A549 (cell line): Measurements from ENCODE around the gene MAML2. TPM values are rescaled to one million over a fixed set of nuclear protein-coding genes. Genes with fewer than 3 reads are reported as not detected.

ENCODE experiments used
- ATAC-seq, 2 experiments: fragments of 200-7000 bp in 1 of 2; fragments of >200 bp in 1 of 2; cut with Nextera tagmentation in 1 of 2; cut with Tn5 transposase in 1 of 2; 3 replicates each; pipeline versions ENCODE4 v1.8.0 to v1.9.1; 2018 to 2020; ENCODE audit warnings: mild to moderate bottlenecking in 1 of 2, moderate library complexity in 1 of 2
- CTCF ChIA-PET: fragments of 300-600 bp; sonication (Branson Sonifier 250); formaldehyde crosslinking; extraction: SDS; loops from one replicate; lab custom pipeline; 2021; ENCODE audit warnings: antibody characterized with exemption, inconsistent platforms; lab: Yijun Ruan, JAX
- POLR2A ChIA-PET: fragments of 350-600 bp; formaldehyde crosslinking; extraction: SDS; loops from one replicate; lab custom pipeline; 2021; ENCODE audit warnings: antibody characterized with exemption, inconsistent platforms; lab: Yijun Ruan, JAX
- DNase-seq, 2 experiments: peaks; one replicate each; pipeline versions ENCODE4 v3.0.0 to v3.0.0-alpha.2; 2011 to 2016; ENCODE audit warnings: low read depth in 1 of 2, low spot score in 1 of 2
- FAIRE-seq: peaks from 2 replicates; lab custom pipeline; 2011; peaks lifted over from hg19 to GRCh38; lab: Jason Lieb, UNC
- H3K27ac ChIP-seq, 2 experiments: fragments of >200 bp; sonication (Bioruptor Twin); formaldehyde crosslinking; 3 replicates each; pipeline ENCODE4 v1.5.1; 2016 to 2017
- H3K4me1 ChIP-seq: fragments of >200 bp; sonication (Bioruptor Twin); formaldehyde crosslinking; 3 replicates; pipeline ENCODE4 v1.6.1; 2016
- H3K4me2 ChIP-seq: fragments of >200 bp; sonication (Bioruptor Twin); formaldehyde crosslinking; 3 replicates; pipeline ENCODE4 v1.6.1; 2016
- H3K4me3 ChIP-seq: fragments of >200 bp; sonication (Bioruptor Twin); formaldehyde crosslinking; 3 replicates; pipeline ENCODE4 v1.5.1; 2016
- H3K9me3 ChIP-seq: fragments of >200 bp; sonication (Bioruptor Twin); formaldehyde crosslinking; 3 replicates; pipeline ENCODE4 v1.6.1; 2016
- CHD2 ChIP-seq: fragments of 150-350 bp; IDR thresholded peaks from 2 replicates; pipeline ENCODE4 v1.6.1; 2014; ENCODE audit warnings: low read length; ENCODE audit not compliant: partially characterized antibody
- CHD4 ChIP-seq: fragments of 200-600 bp; sonication (generic); IDR thresholded peaks from 2 replicates; pipeline ENCODE4 v1.6.1; 2016; ENCODE audit warnings: antibody characterized with exemption, mild to moderate bottlenecking, borderline replicate concordance
- EHMT2 ChIP-seq: fragments of 200-600 bp; sonication (generic); IDR thresholded peaks from 2 replicates; pipeline ENCODE4 v1.6.1; 2016; ENCODE audit warnings: antibody characterized with exemption, low read depth, mild to moderate bottlenecking, moderate library complexity
- ESRRA ChIP-seq: fragments of 150-350 bp; IDR thresholded peaks from 2 replicates; pipeline ENCODE4 v1.6.1; 2014; ENCODE audit warnings: mild to moderate bottlenecking, low read length, borderline replicate concordance
- FOSB ChIP-seq: fragments of 250-450 bp; sonication (Bioruptor Pico); IDR thresholded peaks from 2 replicates; pipeline ENCODE4 v1.5.0; 2020; ENCODE audit warnings: mild to moderate bottlenecking, moderate library complexity
- GATA3 ChIP-seq: IDR thresholded peaks from 2 replicates; pipeline ENCODE4 v1.6.1; 2012; ENCODE audit warnings: borderline replicate concordance
- HES2 ChIP-seq: fragments of >200 bp; sonication (Bioruptor Twin); formaldehyde crosslinking; IDR thresholded peaks from 2 replicates; pipeline ENCODE4 v1.6.1; 2016
- HMGXB4 ChIP-seq: fragments of 250-450 bp; sonication (Bioruptor Pico); IDR thresholded peaks from 2 replicates; pipeline ENCODE4 v1.5.0; 2021; ENCODE audit warnings: mild to moderate bottlenecking, moderate library complexity, borderline replicate concordance
- HOXA7 ChIP-seq: fragments of 250-450 bp; sonication (Bioruptor Pico); IDR thresholded peaks from 2 replicates; pipeline ENCODE4 v1.5.0; 2020; ENCODE audit warnings: mild to moderate bottlenecking, moderate library complexity
- HOXB13 ChIP-seq: fragments of 250-450 bp; sonication (Bioruptor Pico); IDR thresholded peaks from 2 replicates; pipeline ENCODE4 v1.5.0; 2020; ENCODE audit warnings: low read depth, mild to moderate bottlenecking, moderate library complexity
- JUN ChIP-seq, 2 experiments: fragments of >200 bp; sonication (Bioruptor Twin); formaldehyde crosslinking; IDR thresholded peaks; 2 replicates in 1 of 2; 3 replicates in 1 of 2; pipeline ENCODE4 v1.6.1; 2016 to 2017
- MAX ChIP-seq: IDR thresholded peaks from 2 replicates; pipeline ENCODE4 v1.6.1; 2012
- RNF2 ChIP-seq: fragments of 200-600 bp; sonication (generic); IDR thresholded peaks from 2 replicates; pipeline ENCODE4 v1.6.1; 2016; ENCODE audit warnings: low read depth, mild to moderate bottlenecking, antibody characterized with exemption, moderate library complexity, borderline replicate concordance
- SMC3 ChIP-seq: fragments of >200 bp; sonication (Bioruptor Twin); formaldehyde crosslinking; IDR thresholded peaks from 3 replicates; pipeline ENCODE4 v1.6.1; 2018; ENCODE audit warnings: inconsistent platforms
- WGBS: methylation state at CpG from one replicate; pipeline ENCODE4 v1.1.6; 2017; ENCODE audit errors: missing lambda C conversion rate; 5-methylcytosine and 5-hydroxymethylcytosine counted together
- polyA plus RNA-seq, 4 experiments: library from polyadenylated mRNA; depleted of rRNA in 3 of 4; stranded (reverse); fragments of >200 nt; fragmentation: RNase III in 1 of 4; extraction: RNeasy Plus Mini Kit Qiagen cat#74134 plus additional on column Dnase treatment in 1 of 4; gene quantifications; 2 replicates in 3 of 4; 3 replicates in 1 of 4; pipeline ENCODE4 v1.2.3, GENCODE V29; 2011 to 2017
- TF ChIP-seq, protein P1 (sequence below): fragments of 200-600 bp; sonication (generic); IDR thresholded peaks from 2 replicates; pipeline ENCODE4 v1.6.1; 2016; ENCODE audit warnings: antibody characterized with exemption, mild to moderate bottlenecking, moderate library complexity
- TF ChIP-seq, protein P2 (sequence below): fragments of 450-650 bp; IDR thresholded peaks from 2 replicates; pipeline ENCODE4 v1.6.1; 2014; ENCODE audit warnings: antibody characterized with exemption

Gene MAML2
- polyA plus RNA-seq, 2 of the 4 experiments (the other 2 are of a cell fraction): 1.5 to 2.5 TPM

DNA sequence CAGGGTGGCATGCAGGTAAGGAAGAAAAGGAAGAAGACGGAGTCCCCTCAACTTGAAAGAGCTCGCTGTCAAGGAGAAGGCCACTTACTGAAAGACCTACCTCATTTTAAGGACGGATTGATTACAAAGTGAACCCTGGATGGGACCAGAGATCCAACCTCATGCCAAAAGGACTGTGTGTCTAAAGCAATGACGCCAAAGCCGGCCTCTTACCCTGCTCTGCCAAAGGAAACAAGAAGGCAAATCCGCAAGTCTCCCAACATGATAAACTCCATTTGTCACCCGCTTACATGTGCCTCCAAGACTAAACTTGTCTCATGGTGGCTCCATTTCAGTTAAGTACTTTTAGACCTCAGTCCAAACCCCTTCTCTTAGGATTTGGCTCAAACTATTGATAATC lies 270.4 kb downstream of the MAML2 start:
- no peak for FAIRE-seq
- no peak for ATAC-seq
- ChIA-PET POLR2A (no interaction called here), CTCF (no interaction called here)
- Histone ChIP-seq H3K27ac (no peak overlapping the region), H3K9me3 (no peaks in the 10 kb centered on the region), H3K4me3 (no peak overlapping the region), H3K4me2 (no peak overlapping the region), H3K4me1 (no peaks in the 10 kb centered on the region)
- WGBS: 86% methylated on average over 7 of the region's 7 CpGs
- TF ChIP-seq RNF2 (no peak), CHD2 (no peak), EHMT2 (no peak), ESRRA (no peak), HOXB13 (no peak), MAX (no peak)
- TF ChIP-seq, protein P1, sequence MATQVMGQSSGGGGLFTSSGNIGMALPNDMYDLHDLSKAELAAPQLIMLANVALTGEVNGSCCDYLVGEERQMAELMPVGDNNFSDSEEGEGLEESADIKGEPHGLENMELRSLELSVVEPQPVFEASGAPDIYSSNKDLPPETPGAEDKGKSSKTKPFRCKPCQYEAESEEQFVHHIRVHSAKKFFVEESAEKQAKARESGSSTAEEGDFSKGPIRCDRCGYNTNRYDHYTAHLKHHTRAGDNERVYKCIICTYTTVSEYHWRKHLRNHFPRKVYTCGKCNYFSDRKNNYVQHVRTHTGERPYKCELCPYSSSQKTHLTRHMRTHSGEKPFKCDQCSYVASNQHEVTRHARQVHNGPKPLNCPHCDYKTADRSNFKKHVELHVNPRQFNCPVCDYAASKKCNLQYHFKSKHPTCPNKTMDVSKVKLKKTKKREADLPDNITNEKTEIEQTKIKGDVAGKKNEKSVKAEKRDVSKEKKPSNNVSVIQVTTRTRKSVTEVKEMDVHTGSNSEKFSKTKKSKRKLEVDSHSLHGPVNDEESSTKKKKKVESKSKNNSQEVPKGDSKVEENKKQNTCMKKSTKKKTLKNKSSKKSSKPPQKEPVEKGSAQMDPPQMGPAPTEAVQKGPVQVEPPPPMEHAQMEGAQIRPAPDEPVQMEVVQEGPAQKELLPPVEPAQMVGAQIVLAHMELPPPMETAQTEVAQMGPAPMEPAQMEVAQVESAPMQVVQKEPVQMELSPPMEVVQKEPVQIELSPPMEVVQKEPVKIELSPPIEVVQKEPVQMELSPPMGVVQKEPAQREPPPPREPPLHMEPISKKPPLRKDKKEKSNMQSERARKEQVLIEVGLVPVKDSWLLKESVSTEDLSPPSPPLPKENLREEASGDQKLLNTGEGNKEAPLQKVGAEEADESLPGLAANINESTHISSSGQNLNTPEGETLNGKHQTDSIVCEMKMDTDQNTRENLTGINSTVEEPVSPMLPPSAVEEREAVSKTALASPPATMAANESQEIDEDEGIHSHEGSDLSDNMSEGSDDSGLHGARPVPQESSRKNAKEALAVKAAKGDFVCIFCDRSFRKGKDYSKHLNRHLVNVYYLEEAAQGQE: no peak
- DNase-seq: no peak

DNA sequence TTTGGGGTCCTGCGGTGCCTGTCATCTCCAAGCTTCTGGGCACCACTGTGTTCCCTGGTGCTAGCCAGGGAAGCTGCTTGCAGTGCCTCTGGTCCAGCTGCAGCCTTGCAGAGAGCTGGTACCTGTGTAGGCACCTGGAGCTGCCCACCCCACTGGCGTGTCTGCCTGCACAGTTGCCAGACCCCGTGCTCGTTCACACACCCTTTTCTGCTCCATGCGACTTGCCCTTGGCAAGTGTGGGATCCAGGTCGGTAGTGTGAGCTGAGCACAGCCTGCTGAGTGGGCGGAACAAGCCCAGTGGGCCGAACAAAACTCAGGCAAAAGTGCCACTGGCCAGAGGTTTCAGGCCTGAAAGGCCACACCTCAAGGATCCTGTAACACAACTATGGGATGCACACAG lies 272.5 kb downstream of the MAML2 start:
- CTCF ChIA-PET: interaction anchor here (0.8 to 1.5 kb wide), 3 partner anchors 11 to 272 kb away, joined by 3 to 6 read pairs (median 5); partner anchors contain the start of gene MAML2
- POLR2A ChIA-PET: no interaction called here
- 100% methylated on average over 2 of the region's 8 CpGs for WGBS
- H3K9me3 ChIP-seq: no peaks in the 10 kb centered on the region
- H3K27ac ChIP-seq: no peak overlapping the region
- ATAC-seq: no peak
- H3K4me3 ChIP-seq: no peak overlapping the region
- TF ChIP-seq ESRRA: no peak
- no peak for TF ChIP-seq HOXA7 (CRISPR knock-in tag)
- TF ChIP-seq JUN (IDR thresholded peaks at IDR 0.05): no peak
- no peak for TF ChIP-seq HES2
- H3K4me2 ChIP-seq: no peak overlapping the region
- FAIRE-seq: no peak
- H3K4me1 ChIP-seq: no peaks in the 10 kb centered on the region
- DNase-seq: no peak

GRCh38 chr11:96067160-96067559 lies 275.8 kb downstream of the MAML2 start:
- DNase-seq (no peak), FAIRE-seq (no peak), ATAC-seq (no peak)
- ChIA-PET CTCF (interaction anchor here (1.0 to 1.4 kb wide), 3 partner anchors 11 to 258 kb away, joined by 3 read pairs; no protein-coding TSS in a partner anchor), POLR2A (no interaction called here)
- TF ChIP-seq, protein P2, sequence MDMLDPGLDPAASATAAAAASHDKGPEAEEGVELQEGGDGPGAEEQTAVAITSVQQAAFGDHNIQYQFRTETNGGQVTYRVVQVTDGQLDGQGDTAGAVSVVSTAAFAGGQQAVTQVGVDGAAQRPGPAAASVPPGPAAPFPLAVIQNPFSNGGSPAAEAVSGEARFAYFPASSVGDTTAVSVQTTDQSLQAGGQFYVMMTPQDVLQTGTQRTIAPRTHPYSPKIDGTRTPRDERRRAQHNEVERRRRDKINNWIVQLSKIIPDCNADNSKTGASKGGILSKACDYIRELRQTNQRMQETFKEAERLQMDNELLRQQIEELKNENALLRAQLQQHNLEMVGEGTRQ: no peak
- TF ChIP-seq HMGXB4 (CRISPR knock-in tag) (no peak), GATA3 (no peak), CHD4 (no peak), SMC3 (no peak), FOSB (CRISPR knock-in tag) (no peak), HOXA7 (CRISPR knock-in tag) (no peak), HES2 (no peak)
- H3K9me3 ChIP-seq: no peaks in the 10 kb centered on the region
- H3K4me2 ChIP-seq: no peak overlapping the region
- H3K4me3 ChIP-seq: no peak overlapping the region
- no peak overlapping the region for H3K27ac ChIP-seq
- peaks cover 7% of the 10 kb centered on the region; the same call in 2 of the 3 replicates for H3K4me1 ChIP-seq
- WGBS: 76% methylated on average over 3 of the region's 3 CpGs
